Upper lobe of left lung (tissue), 4 donors: ENCODE data around the gene KANK3.

Experiments
- CTCF ChIP-seq, 6 experiments: fragments of 450-650 bp in 4 of 6; fragments of 200-600 bp in 2 of 6; sonication (generic) in 2 of 6; IDR thresholded peaks; one replicate each; pipeline ENCODE4 v1.5.1; 2016 to 2019; ENCODE audit warnings: antibody characterized with exemption in 6 of 6
- POLR2A ChIP-seq, 4 donors: fragments of 450-650 bp; IDR thresholded peaks; one replicate each; pipeline ENCODE4 v1.5.1; 2016 to 2017; ENCODE audit warnings: antibody characterized with exemption in 4 of 4, mild to moderate bottlenecking in 2 of 4
- POLR2AphosphoS5 ChIP-seq, 2 donors: sonication (generic); formaldehyde crosslinking; IDR thresholded peaks; one replicate each; pipeline ENCODE4 v1.5.1; 2017; ENCODE audit warnings: antibody characterized with exemption in 2 of 2

DNA sequence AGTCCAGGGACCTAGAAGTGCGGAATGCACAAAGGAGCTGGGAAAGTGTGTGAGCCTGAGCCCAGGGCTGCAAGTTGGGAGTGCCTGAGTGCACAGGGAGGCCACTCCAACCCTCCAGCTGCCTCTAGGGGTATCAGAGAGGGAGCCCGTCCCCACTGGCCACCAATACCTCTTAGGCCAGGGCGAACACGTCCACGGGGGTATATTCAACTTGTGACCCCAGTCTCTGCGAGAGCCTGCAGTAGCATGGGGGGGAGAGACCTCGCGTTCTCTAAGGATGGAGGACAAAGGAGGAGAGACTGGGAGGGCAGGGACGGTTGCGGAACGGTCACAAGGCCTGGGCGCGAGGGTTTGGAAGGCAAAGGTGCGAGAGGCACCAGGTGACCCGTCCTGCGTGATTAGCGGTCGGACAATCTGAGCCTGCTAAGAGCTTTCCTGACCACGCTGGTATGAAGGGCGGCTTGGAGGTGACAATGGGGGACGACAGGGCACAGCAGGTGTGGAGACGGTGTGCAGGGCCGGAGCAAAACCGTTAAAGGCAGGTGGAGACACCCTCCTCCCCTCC, 35.6 kb downstream of the KANK3 start:
- TF ChIP-seq CTCF (IDR thresholded peaks at IDR 0.05) (no peak), POLR2AphosphoS5 (IDR thresholded peaks at IDR 0.05) (no peak), POLR2A (IDR thresholded peaks at IDR 0.05) (no peak)
